Measurements from ENCODE around the gene S100A2. TPM values are rescaled to one million over a fixed set of nuclear protein-coding genes. Genes with fewer than 3 reads are reported as not detected.
"Not testable (repeated sequence)": the region's sequence is repeated elsewhere in the genome, so short reads cannot be mapped to it uniquely, and the experiment has no call there.

Gene S100A2
- total RNA-seq, 1 donor from 2014 or later = 0.40 TPM

DNA sequence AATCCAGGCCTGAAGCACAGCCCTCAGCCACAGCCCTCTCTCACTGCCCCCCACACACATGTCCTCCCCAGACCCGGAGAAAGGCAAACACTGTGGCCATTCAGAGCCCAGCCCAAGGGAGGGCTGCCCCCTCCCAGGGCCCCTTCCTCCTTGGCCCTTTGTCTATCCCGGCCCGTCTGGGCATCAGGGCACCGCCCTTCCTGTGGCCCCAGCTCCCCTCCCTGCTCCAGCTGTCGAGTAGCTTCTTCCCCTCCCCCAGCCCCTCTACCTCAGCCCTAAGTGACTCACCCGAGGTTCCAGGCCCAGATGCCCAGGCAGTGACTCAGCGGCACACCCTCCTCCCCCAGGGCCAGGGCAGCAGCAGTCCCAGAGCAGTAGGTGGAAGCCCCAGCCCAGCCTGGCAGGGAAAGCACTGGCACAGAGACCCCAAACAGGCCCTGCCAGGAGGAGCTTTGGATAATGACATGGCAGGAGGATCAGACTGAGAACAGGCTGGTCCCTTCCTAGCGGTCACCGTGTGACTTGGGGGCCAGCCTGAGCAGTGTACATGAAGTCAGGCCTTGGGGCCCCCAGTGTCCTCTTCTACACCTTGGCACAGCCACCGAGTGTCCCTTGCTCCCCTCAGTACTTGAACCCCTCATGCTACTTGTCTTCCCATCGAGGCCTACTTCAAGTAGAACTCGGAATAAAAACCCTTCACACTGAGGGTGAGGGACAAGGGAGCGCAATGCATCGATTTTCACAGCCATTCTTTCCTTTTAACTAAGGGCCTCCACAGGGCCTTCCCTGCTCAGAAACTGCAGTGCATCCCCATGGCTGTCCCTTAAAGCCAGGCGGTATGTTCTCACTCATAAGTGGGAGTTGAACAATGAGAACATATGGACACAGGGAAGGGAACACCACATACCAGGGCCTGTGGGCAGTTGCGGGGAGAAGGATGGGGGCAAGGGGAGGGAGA, 1.0 kb upstream of the S100A2 start:
- H3K36me3 Mint-ChIP-seq (ENCODE audit: low read depth) = no peaks in the 10 kb centered on the region
- peak overlapping the region; percentile 88 for H3K27ac Mint-ChIP-seq
- H3K9me3 Mint-ChIP-seq = no peaks in the 10 kb centered on the region
- no peaks in the 10 kb centered on the region for H3K27me3 Mint-ChIP-seq
- peak; percentile 91 for DNase-seq
- intact Hi-C loops (cut with micrococcal nuclease) = no loop called here
- peak overlapping the region; percentile 63 for H3K4me3 Mint-ChIP-seq
- H3K4me1 Mint-ChIP-seq = peaks cover 41% of the 10 kb centered on the region

DNA sequence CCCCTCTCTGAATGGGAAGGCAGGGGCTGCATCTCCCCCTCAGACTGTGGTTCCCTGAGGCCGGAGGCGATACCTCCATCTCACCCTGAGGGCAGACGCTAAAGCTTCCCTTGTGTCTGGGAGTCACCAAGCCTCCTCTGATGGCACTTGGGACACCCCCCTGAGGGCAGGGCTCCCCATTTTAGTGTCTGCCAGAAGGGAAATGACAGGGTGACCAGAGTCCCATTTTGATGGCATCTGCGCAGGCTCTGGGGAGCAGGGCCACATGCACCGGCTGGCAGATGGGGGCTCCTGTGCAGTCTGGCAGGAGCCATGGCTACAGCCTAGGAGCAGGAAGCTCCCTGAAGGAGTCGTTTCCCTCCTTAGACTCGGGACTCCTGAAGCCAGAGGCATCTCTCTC, 1.7 kb downstream of the S100A2 start:
- H3K4me1 Mint-ChIP-seq = peaks cover 32% of the 10 kb centered on the region
- H3K4me3 Mint-ChIP-seq = no peak overlapping the region
- no peak overlapping the region for H3K27ac Mint-ChIP-seq
- intact Hi-C loops (cut with micrococcal nuclease) = no loop called here
- H3K36me3 Mint-ChIP-seq (ENCODE audit: low read depth) = no peaks in the 10 kb centered on the region
- no peak for DNase-seq
- H3K27me3 Mint-ChIP-seq = no peaks in the 10 kb centered on the region
- no peaks in the 10 kb centered on the region for H3K9me3 Mint-ChIP-seq

DNA sequence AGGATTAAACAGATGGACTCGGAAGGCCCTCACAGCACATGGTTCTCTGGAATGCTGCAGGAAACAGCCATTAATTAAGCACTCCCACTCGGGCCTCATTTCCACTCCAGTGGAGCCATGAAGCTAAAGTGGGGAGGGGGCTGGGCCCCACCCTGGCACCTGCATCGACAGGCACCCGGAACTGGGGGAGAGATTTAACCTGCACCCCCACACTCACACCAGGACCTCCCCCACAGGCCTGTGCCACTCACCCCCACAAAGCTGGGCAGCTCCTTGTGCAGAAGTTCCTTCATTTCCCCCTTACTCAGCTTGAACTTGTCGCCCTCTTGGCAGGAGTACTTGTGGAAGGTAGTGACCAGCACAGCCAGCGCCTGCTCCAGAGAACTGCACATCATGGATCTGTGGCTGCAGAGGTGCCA, 2.2 kb downstream of the S100A2 start:
- H3K36me3 Mint-ChIP-seq (ENCODE audit: low read depth) = no peaks in the 10 kb centered on the region
- H3K9me3 Mint-ChIP-seq = no peaks in the 10 kb centered on the region
- no peak overlapping the region for H3K4me3 Mint-ChIP-seq
- H3K27me3 Mint-ChIP-seq = no peaks in the 10 kb centered on the region
- no peak overlapping the region for H3K27ac Mint-ChIP-seq
- peaks cover 28% of the 10 kb centered on the region for H3K4me1 Mint-ChIP-seq
- intact Hi-C loops (cut with micrococcal nuclease) = no loop called here
- DNase-seq = no peak

DNA sequence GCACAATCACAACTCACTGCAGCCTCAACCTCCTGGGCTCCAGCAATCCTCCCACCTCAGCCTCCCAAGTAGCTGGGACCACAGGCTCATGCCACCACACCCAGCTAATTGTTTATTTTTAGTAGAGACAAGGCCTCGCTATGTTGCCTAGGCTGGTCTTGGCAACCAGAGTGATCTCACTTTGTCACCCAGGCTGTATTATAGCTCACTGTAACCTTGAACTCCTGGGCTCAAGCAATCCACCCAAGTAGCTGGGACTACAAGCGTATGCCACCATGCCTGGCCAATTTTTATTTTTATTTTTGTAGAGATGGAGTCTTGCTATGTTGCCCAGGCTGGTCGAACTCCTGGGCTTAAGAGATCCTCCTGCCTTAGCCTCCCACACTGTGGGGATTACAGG, 3.6 kb downstream of the S100A2 start:
- H3K4me3 Mint-ChIP-seq; H3K36me3 Mint-ChIP-seq (ENCODE audit: low read depth); intact Hi-C loops (cut with micrococcal nuclease); H3K27ac Mint-ChIP-seq; H3K27me3 Mint-ChIP-seq; H3K9me3 Mint-ChIP-seq; DNase-seq: not testable (repeated sequence)
- H3K4me1 Mint-ChIP-seq = peaks cover 16% of the 10 kb centered on the region

DNA sequence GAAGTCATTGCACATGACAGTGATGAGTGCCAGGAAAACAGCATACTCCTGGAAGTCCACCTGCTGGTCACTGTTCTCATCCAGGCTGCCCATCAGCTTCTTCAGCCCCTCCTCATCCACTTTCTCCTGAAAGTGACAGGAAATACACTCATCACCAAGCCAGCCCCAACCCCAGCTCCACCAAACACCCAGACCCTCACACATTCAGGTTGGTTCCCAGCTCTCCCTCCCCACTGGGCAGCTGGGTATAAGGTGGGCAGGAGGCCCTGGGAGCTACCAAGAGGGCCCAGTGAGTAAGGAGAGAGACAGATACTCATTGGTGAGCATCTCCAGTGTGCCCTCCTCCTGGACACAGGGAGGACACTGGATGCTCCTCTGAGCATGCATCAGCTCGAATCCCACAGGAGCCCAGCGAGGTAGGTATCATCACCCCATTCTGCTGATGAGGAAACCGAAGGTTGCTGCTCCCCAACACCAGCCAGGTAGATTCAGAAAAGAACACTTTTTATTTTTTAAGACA, 4.1 kb downstream of the S100A2 start:
- H3K27ac Mint-ChIP-seq = no peak overlapping the region
- no peak overlapping the region for H3K4me3 Mint-ChIP-seq
- peaks cover 12% of the 10 kb centered on the region for H3K4me1 Mint-ChIP-seq
- intact Hi-C loops (cut with micrococcal nuclease) = no loop called here
- H3K36me3 Mint-ChIP-seq (ENCODE audit: low read depth) = no peaks in the 10 kb centered on the region
- DNase-seq = no peak
- H3K9me3 Mint-ChIP-seq = no peaks in the 10 kb centered on the region
- no peaks in the 10 kb centered on the region for H3K27me3 Mint-ChIP-seq

DNA sequence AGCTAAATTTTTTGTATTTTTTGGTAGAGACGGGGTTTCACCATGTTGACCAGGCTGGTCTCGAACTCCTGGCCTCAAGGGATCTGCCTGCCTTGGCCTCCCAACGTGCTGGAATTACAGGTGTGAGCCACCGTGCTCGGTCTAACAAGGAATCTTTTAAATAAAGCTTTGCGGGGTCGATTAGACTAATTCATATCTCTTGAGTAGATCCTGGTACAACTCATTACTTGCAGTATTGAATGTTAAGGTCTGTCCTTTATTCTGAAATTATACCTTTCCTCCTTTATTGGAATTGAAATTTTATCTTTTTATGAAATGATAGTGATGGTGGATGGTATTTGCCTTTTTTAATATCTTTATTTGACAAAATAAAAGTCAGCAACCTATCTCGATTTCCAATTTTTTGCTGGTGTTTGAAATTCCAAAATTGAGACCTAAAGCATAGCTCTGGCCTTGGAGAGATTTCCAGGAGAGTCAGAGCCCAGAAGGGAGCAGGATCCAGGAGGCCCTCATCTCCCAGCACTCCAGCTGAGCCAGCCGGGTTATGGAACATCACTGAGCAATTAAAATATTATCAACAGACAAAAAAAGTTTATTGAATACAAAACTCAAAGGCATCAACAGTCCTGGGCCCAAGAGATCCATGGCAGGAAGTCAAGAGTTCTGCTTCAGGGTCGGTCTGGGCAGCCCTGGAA, 4.7 kb downstream of the S100A2 start:
- no peaks in the 10 kb centered on the region for H3K9me3 Mint-ChIP-seq
- peaks cover 11% of the 10 kb centered on the region for H3K4me1 Mint-ChIP-seq
- no peaks in the 10 kb centered on the region for H3K36me3 Mint-ChIP-seq (ENCODE audit: low read depth)
- H3K27ac Mint-ChIP-seq = no peak overlapping the region
- H3K4me3 Mint-ChIP-seq = no peak overlapping the region
- no peaks in the 10 kb centered on the region for H3K27me3 Mint-ChIP-seq
- intact Hi-C loops (cut with micrococcal nuclease) = no loop called here
- no peak for DNase-seq

DNA sequence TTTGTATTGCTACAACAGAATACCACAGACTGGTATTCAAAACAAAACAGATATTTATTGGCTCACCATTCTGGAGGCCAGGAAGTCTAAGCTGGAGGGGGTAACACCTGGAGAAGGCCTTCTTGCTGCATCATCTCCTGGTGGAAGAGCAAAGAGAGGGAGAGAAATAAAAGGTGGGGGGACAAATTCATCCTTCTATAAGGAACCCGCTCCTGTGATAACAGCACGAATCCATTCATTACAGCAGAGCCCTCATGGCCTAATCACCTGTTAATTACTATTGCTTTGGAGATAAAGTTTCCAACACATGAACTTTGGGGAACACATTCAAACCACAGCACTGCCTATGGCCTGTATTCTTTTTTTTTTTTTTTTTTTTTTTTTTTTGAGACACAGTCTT, 5.4 kb downstream of the S100A2 start:
- Mint-ChIP-seq H3K4me3 (no peak overlapping the region), H3K36me3 (ENCODE audit: low read depth) (no peaks in the 10 kb centered on the region), H3K9me3 (no peaks in the 10 kb centered on the region), H3K4me1 (peaks cover 7% of the 10 kb centered on the region), H3K27me3 (no peaks in the 10 kb centered on the region), H3K27ac (no peak overlapping the region)
- intact Hi-C loops (cut with micrococcal nuclease) = no loop called here
- DNase-seq = no peak

DNA sequence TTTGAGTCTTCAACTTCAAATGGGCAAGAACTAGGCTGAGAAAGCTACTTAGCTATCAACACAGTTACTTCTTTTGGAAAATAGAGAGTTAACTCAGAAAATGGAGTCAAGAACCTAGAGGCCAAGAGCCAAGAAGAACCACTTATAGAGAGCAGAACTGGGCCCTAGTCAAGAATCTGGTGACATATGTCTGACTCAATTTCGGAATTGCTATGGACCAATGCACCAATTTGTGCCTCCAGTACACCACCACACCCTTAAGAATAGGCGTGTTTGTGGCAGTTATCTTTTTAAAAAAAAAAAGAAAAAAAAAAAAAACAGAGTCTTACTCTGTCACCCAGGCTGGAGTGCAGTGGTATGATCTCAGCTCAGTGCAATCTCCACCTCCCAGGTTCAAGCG, 7.8 kb downstream of the S100A2 start:
- Mint-ChIP-seq H3K4me3 (no peak overlapping the region), H3K27me3 (no peaks in the 10 kb centered on the region), H3K9me3 (no peaks in the 10 kb centered on the region), H3K27ac (no peak overlapping the region), H3K36me3 (ENCODE audit: low read depth) (no peaks in the 10 kb centered on the region), H3K4me1 (peaks cover 13% of the 10 kb centered on the region)
- intact Hi-C loops (cut with micrococcal nuclease) = no loop called here
- no peak for DNase-seq

DNA sequence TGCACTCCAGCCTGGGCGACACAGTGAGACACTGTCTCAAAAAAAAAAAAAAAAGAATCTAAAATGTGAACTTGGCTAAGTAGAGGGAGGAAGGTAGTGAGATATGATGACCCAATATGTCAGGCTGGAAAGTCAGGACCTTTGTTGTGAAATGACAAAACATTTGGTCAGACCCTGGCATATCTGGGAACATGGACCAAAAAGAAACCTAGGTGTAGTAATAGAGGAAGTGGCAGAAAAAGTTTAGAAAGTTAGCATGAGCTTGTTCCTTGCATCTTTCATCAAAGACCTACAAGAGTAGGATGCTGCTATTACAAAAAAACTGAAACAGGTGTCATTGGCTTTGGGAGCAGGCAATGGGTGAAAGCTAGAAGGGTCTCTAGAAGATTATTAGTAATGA, 9.3 kb downstream of the S100A2 start:
- Mint-ChIP-seq H3K36me3 (ENCODE audit: low read depth) (no peaks in the 10 kb centered on the region), H3K9me3 (no peaks in the 10 kb centered on the region), H3K4me3 (no peak overlapping the region), H3K27ac (no peak overlapping the region), H3K27me3 (no peaks in the 10 kb centered on the region), H3K4me1 (peaks cover 10% of the 10 kb centered on the region)
- intact Hi-C loops (cut with micrococcal nuclease) = no loop called here
- no peak for DNase-seq

DNA sequence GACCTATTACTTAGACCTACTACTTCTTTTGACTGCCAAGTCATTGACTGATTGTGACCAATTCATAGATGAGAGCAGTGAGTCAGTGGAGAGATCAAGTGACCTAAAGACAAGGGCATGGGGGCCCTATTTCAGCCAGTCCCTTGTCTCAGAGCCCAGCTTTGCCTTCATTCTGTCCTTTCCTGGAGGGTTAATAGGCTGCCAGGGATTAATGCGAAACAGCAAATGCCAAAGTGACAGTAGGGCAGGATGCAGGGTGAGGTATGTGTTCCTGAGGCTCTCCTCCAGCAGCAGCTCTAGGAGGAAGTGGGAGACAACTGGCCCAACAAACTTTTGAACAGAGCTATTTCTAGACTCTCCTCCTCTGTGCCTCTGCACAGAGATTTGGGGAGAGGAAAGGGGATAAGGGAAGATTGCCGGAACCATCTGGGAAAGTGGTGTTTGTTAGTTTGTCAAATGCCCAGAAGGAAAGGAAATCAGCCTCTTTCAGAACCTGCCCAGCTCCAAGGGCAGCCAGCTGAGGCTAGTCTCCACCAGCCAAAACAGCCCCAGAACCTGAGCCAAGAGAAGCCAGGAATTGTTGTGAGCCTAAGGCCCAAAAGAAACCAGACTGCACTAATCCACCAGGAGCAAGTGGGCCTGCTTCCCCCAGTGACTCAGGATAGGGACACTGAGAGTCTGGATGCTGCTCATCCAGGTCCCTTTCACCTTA, 11.7 kb downstream of the S100A2 start:
- H3K27me3 Mint-ChIP-seq = no peaks in the 10 kb centered on the region
- no peak overlapping the region for H3K4me3 Mint-ChIP-seq
- DNase-seq = peak; percentile 56
- H3K27ac Mint-ChIP-seq = no peak overlapping the region
- no peaks in the 10 kb centered on the region for H3K36me3 Mint-ChIP-seq (ENCODE audit: low read depth)
- H3K9me3 Mint-ChIP-seq = no peaks in the 10 kb centered on the region
- intact Hi-C loops (cut with micrococcal nuclease) = no loop called here
- H3K4me1 Mint-ChIP-seq = peaks cover 16% of the 10 kb centered on the region

DNA sequence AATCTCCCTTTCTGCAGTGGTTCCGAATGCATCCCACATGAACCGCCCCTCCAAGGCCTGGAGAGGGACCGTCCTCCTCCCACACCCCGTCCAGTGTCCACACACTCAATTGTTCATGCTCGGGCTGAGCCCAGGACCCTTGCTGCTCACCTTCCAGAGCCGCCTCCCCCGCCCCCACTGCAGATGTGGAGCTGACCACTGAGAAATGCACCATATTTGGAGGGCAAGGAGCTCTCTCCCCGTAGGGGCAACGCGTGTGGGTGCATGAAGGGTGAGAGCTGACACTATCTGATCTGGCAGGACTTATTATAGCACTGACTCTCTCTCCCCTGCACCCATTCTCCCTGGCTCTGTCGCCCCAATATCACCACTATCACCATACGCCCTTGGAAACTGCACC, 12.5 kb downstream of the S100A2 start:
- Mint-ChIP-seq H3K4me3 (no peak overlapping the region), H3K36me3 (ENCODE audit: low read depth) (no peaks in the 10 kb centered on the region), H3K9me3 (no peaks in the 10 kb centered on the region), H3K27me3 (no peaks in the 10 kb centered on the region), H3K27ac (no peak overlapping the region), H3K4me1 (peaks cover 25% of the 10 kb centered on the region)
- intact Hi-C loops (cut with micrococcal nuclease) = no loop called here
- no peak for DNase-seq

DNA sequence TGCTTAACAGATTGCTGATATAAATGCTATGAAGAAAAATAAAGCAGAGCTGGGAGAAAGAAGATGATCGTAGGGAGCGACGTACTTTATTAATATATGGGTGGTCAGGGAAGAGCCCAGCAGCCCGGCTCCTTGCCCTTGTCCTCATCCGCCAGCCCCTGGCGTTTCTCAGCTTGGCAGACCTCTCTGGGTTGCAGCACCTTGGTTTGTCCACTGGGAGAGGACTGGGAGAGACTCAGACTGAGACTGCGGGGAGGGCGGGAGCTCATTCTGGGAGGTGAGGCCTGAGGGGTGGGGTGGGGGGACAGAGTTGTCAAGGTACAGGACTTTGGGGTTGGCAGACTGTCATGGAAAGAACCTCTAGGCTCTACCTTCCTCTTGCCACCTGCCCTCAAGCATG, 13.3 kb downstream of the S100A2 start:
- intact Hi-C loops (cut with micrococcal nuclease) = no loop called here
- Mint-ChIP-seq H3K9me3 (no peaks in the 10 kb centered on the region), H3K27me3 (no peaks in the 10 kb centered on the region), H3K4me3 (no peak overlapping the region), H3K27ac (no peak overlapping the region), H3K4me1 (peaks cover 28% of the 10 kb centered on the region), H3K36me3 (ENCODE audit: low read depth) (no peaks in the 10 kb centered on the region)
- no peak for DNase-seq

DNA sequence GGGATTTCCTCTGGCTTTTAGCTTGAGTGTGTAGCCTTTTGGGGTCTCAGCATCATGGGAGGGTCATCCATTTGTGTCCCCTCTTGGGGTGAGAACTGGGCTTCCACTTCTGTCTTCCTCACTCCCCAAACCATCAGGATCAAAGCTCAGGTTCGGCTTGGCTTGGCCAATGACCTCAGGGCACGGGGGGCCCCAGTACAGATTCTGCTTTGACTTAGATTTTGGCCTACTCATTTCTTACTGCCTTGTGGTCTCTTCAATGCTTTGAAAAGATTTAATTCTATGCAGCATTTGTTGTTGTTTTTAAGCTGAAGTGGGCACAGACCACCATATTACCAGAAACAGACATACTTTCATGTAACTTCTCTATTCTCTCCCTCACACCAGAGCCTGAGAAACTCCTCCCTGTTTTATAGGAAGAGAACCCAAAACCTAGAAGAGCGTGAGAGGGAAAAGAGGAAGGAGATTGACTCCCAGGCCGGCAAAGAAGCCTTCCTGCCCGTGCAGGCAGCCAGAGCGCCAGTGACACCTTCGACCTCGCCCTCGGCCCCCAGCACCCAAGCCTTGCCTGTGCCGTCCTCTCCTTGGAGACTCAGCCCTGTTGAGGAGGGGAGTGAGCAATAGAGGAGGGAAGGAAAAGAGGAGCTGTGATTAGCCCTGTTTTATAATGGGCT, 14.7 kb downstream of the S100A2 start:
- Mint-ChIP-seq H3K27me3 (no peaks in the 10 kb centered on the region), H3K4me1 (peaks cover 30% of the 10 kb centered on the region), H3K4me3 (no peak overlapping the region), H3K36me3 (ENCODE audit: low read depth) (no peaks in the 10 kb centered on the region), H3K27ac (no peak overlapping the region), H3K9me3 (no peaks in the 10 kb centered on the region)
- intact Hi-C loops (cut with micrococcal nuclease) = no loop called here
- no peak for DNase-seq

All from activated CD4-positive, alpha-beta T cell treated with anti-CD3 and anti-CD28 coated beads, Interleukin-2, amount 10 ng/mL, durations not matched to agents 24 days and 14 days (primary cell).